DOHH2 (cell line): ENCODE measurements around the gene TCF12.

ENCODE experiments used
- EZH2phosphoT487 ChIP-seq: fragments of 200-600 bp; sonication (generic); IDR thresholded peaks from 2 replicates; pipeline ENCODE4 v1.6.1; 2017; ENCODE audit warnings: borderline replicate concordance, mild to moderate bottlenecking, antibody characterized with exemption, low read length, moderate library complexity, mixed read lengths
- TF ChIP-seq, protein P1 (sequence below): fragments of 200-600 bp; sonication (generic); IDR thresholded peaks from one replicate; pipeline ENCODE4 v1.5.1; 2014; ENCODE audit warnings: antibody characterized with exemption, mild to moderate bottlenecking, low read depth, low read length; ENCODE audit not compliant: poor library complexity, severe bottlenecking

DNA sequence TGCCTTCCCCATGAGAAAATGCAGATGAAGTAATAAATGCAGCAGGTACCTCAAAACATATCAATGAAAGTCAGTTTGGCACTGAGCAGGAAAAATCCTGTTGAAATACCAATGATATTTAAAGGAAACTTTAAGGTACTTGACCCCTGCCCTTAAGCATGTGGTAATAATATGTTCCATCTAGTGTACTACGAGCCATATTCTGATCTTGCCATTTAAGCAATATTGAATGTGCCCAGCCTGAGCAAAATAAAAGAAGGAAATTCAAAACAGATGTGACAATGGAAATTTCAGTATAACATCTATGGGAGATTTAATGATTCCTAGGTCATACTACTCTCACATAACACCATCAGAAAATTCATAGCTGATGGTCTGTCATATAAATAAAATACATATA lies 266.1 kb downstream of the TCF12 start:
- TF ChIP-seq, protein P1, sequence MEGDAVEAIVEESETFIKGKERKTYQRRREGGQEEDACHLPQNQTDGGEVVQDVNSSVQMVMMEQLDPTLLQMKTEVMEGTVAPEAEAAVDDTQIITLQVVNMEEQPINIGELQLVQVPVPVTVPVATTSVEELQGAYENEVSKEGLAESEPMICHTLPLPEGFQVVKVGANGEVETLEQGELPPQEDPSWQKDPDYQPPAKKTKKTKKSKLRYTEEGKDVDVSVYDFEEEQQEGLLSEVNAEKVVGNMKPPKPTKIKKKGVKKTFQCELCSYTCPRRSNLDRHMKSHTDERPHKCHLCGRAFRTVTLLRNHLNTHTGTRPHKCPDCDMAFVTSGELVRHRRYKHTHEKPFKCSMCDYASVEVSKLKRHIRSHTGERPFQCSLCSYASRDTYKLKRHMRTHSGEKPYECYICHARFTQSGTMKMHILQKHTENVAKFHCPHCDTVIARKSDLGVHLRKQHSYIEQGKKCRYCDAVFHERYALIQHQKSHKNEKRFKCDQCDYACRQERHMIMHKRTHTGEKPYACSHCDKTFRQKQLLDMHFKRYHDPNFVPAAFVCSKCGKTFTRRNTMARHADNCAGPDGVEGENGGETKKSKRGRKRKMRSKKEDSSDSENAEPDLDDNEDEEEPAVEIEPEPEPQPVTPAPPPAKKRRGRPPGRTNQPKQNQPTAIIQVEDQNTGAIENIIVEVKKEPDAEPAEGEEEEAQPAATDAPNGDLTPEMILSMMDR = no peak
- TF ChIP-seq EZH2phosphoT487 = no peak
